ENCODE measurements around the gene SEMA6A. TPM values are rescaled to one million over a fixed set of nuclear protein-coding genes. Genes with fewer than 3 reads are reported as not detected.

The SEMA6A gene
- polyA plus RNA-seq, 1 donor (not counting 4 experiments of a cell fraction or from before 2014, with no cell fraction given): 0.68 TPM

DNA sequence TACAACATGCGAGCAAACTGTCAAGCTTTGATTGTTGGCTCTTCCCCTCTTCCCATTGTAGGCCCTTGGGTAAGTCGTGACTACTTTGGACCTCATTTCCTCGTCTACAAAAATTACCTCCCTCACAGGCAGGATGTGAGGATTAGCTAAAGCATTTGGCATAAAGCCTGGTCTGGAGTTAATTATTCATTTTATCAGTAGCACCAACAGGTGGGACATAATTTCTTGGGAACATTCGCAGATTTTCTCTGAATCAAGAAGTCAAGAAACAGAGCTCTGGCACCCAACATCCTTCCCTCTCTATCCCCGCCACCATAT lies 39.9 kb upstream of the SEMA6A start:
- Histone ChIP-seq H3K4me1 (ENCODE audit: control insufficient read depth, extremely low read depth, insufficient read depth, low read length) (peaks cover 8% of the 10 kb centered on the region), H3K4me3 (ENCODE audit: control insufficient read depth in 2 of 3, extremely low read depth in 1 of 3, insufficient read depth in 2 of 3, low read depth in 1 of 3, low read length in 3 of 3) (no peak overlapping the region), H3K27me3 (ENCODE audit: control insufficient read depth, extremely low read depth, insufficient read depth, low read length) (no peaks in the 10 kb centered on the region), H3K79me2 (ENCODE audit: control insufficient read depth, insufficient read depth, low read length) (no peaks in the 10 kb centered on the region), H3K9ac (ENCODE audit: control insufficient read depth, extremely low read depth, insufficient read depth, low read length) (no peak overlapping the region), H3K27ac (ENCODE audit: control insufficient read depth, insufficient read depth, low read length) (no peak overlapping the region), H4K20me1 (ENCODE audit: control insufficient read depth, extremely low read depth, insufficient read depth, low read length) (no peaks in the 10 kb centered on the region), H3K36me3 (ENCODE audit: control insufficient read depth in 2 of 2, extremely low read depth in 1 of 2, insufficient read depth in 2 of 2, low read length in 2 of 2) (no peaks in the 10 kb centered on the region), H3K9me1 (ENCODE audit: control insufficient read depth, extremely low read depth, insufficient read depth, low read length) (no peaks in the 10 kb centered on the region), H3K9me3 (ENCODE audit: control insufficient read depth, low read depth, low read length) (no peaks in the 10 kb centered on the region), H2AFZ (ENCODE audit: control insufficient read depth, low read length) (no peak overlapping the region), H3K4me2 (ENCODE audit: control insufficient read depth, extremely low read depth, insufficient read depth, low read depth, low read length) (no peak overlapping the region)
- TF ChIP-seq EZH2 (IDR thresholded peaks at IDR 0.05; ENCODE audit: low read length): no peak
- TF ChIP-seq, protein P1, sequence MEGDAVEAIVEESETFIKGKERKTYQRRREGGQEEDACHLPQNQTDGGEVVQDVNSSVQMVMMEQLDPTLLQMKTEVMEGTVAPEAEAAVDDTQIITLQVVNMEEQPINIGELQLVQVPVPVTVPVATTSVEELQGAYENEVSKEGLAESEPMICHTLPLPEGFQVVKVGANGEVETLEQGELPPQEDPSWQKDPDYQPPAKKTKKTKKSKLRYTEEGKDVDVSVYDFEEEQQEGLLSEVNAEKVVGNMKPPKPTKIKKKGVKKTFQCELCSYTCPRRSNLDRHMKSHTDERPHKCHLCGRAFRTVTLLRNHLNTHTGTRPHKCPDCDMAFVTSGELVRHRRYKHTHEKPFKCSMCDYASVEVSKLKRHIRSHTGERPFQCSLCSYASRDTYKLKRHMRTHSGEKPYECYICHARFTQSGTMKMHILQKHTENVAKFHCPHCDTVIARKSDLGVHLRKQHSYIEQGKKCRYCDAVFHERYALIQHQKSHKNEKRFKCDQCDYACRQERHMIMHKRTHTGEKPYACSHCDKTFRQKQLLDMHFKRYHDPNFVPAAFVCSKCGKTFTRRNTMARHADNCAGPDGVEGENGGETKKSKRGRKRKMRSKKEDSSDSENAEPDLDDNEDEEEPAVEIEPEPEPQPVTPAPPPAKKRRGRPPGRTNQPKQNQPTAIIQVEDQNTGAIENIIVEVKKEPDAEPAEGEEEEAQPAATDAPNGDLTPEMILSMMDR (optimal IDR thresholded peaks at IDR 0.05 in 1 of 3, IDR thresholded peaks at IDR 0.05 in 1 of 3, conservative IDR thresholded peaks at IDR 0.05 in 1 of 3; ENCODE audit: extremely low read depth in 1 of 3, insufficient read depth in 2 of 3, low read length in 3 of 3): no peak
- no peak for FAIRE-seq
- dilution Hi-C loops (cut with MboI; ENCODE audit: extremely low pct_ligation_motif_present, low sequenced_read_pairs): no loop called here
- no peak for DNase-seq (ENCODE audit: low read depth, low spot score)

DNA sequence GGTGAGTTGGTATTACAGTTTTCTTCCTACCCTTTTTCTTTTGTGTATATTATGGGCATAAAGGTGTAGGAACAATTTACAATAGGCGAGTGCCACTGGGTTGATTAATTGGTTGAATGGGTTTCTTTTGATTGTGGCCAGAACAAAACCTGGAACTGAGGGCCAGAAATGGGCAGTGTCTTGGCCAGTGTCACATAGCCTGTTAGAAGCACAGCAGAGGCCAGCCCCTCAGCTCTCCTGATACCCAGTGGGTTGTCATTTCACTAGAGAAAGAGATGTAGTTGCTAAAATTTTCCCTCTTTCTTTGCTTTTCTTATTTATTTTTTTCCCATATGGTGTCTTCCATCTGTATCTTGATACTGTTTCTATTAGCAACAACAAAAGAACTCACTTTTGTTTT lies 38.8 kb upstream of the SEMA6A start:
- no peak overlapping the region for H3K4me2 ChIP-seq (ENCODE audit: control insufficient read depth, extremely low read depth, insufficient read depth, low read depth, low read length)
- peaks cover 8% of the 10 kb centered on the region for H3K4me1 ChIP-seq (ENCODE audit: control insufficient read depth, extremely low read depth, insufficient read depth, low read length)
- DNase-seq (ENCODE audit: low read depth, low spot score) (no peak), FAIRE-seq (no peak)
- H3K27ac ChIP-seq (ENCODE audit: control insufficient read depth, insufficient read depth, low read length): no peak overlapping the region
- H3K9me1 ChIP-seq (ENCODE audit: control insufficient read depth, extremely low read depth, insufficient read depth, low read length): no peaks in the 10 kb centered on the region
- H3K9me3 ChIP-seq (ENCODE audit: control insufficient read depth, low read depth, low read length): no peaks in the 10 kb centered on the region
- H3K4me3 ChIP-seq (ENCODE audit: control insufficient read depth in 2 of 3, extremely low read depth in 1 of 3, insufficient read depth in 2 of 3, low read depth in 1 of 3, low read length in 3 of 3): no peak overlapping the region
- H3K36me3 ChIP-seq (ENCODE audit: control insufficient read depth in 2 of 2, extremely low read depth in 1 of 2, insufficient read depth in 2 of 2, low read length in 2 of 2): no peaks in the 10 kb centered on the region
- H3K9ac ChIP-seq (ENCODE audit: control insufficient read depth, extremely low read depth, insufficient read depth, low read length): no peak overlapping the region
- no peaks in the 10 kb centered on the region for H4K20me1 ChIP-seq (ENCODE audit: control insufficient read depth, extremely low read depth, insufficient read depth, low read length)
- no peak overlapping the region for H2AFZ ChIP-seq (ENCODE audit: control insufficient read depth, low read length)
- TF ChIP-seq, protein P1 (optimal IDR thresholded peaks at IDR 0.05 in 1 of 3, IDR thresholded peaks at IDR 0.05 in 1 of 3, conservative IDR thresholded peaks at IDR 0.05 in 1 of 3; ENCODE audit: extremely low read depth in 1 of 3, insufficient read depth in 2 of 3, low read length in 3 of 3): no peak
- no peak for TF ChIP-seq EZH2 (IDR thresholded peaks at IDR 0.05; ENCODE audit: low read length)
- no peaks in the 10 kb centered on the region for H3K27me3 ChIP-seq (ENCODE audit: control insufficient read depth, extremely low read depth, insufficient read depth, low read length)
- H3K79me2 ChIP-seq (ENCODE audit: control insufficient read depth, insufficient read depth, low read length): no peaks in the 10 kb centered on the region
- dilution Hi-C loops (cut with MboI; ENCODE audit: extremely low pct_ligation_motif_present, low sequenced_read_pairs): no loop called here
